Epithelial cell of prostate (primary cell): ENCODE results near the gene RP9.

Source experiments
- DNase-seq: peaks from one replicate; pipeline ENCODE4 v3.0.0-alpha.2; 2011; ENCODE audit warnings: low read depth, low spot score
- H3K27ac ChIP-seq: fragments of 450-650 bp; 2 replicates; pipeline ENCODE4 v1.5.1; 2017; ENCODE audit warnings: mild to moderate bottlenecking

The RP9 gene, protein sequence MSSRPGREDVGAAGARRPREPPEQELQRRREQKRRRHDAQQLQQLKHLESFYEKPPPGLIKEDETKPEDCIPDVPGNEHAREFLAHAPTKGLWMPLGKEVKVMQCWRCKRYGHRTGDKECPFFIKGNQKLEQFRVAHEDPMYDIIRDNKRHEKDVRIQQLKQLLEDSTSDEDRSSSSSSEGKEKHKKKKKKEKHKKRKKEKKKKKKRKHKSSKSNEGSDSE

GRCh38 chr7:33109005-33109757 lies at the start of gene RP9:
TSS of gene RP9 (minus strand) at chr7:33109404. CDS start at chr7:33109372, 32 bp downstream.
- H3K27ac ChIP-seq: peak within 1 kb of the TSS; percentile 62
- DNase-seq: no peak

- DNase-seq: no peak
- H3K27ac ChIP-seq: no peak overlapping the region
Observed at GRCh38 chr7:33157781-33158180, 48.6 kb upstream of the RP9 start.

DNA sequence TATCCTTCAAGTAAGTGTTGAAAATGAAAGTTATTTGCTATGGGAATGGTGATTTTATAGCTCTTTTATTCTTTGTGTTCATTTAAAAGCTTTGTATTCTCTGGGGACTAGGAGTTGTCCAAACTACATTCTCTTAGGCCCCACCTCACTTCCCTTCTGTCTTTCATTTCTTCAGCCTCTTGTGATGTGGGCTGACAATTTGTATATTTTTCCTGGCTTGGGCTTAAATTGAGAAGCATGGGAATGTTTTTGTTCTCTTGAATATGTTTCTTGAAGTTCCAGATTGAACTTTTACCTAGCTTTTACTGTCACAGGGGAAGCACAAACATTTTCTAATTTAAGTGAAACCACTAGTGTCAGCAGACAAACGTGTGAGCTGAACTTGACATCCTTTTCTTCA lies 48.1 kb upstream of the RP9 start:
- no peak for DNase-seq
- no peak overlapping the region for H3K27ac ChIP-seq

DNA sequence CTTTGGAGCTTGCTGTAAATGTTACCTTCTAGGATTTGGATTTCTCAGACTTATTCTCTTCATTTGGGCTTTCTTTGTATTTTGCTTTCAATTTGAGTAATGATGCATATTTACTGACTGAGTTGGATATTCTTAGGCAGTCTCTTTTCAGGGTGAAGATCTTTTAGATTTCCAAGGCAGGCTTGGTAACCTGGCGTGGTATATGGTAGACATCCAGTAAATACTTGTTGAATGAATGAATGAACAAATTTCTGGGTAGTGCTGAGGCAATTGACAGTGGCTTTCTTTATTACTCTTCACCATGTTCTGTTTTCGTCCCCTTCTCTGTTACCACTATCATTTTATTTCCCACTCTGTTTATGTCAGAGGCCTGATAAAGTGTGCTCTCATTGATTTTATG lies 47.2 kb upstream of the RP9 start:
- DNase-seq: no peak
- H3K27ac ChIP-seq: no peak overlapping the region

DNA sequence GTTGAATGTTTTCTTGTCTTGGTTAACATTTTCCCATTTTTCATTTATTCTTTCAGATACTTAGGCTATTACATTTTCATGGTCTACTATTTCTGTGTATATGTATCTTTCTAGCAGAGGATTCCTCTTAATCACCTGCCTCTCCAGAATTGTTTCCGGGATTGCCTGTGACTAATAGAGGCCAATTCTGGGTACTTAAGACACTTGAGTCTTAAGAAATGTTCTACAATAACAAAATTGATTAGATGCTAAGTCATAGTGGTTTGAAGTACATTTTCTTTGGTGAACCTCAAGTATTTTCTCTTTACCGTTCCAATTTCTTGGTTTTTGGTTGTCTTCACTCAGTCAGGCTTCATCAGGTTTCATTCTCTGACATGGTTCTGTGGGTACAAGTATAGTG lies 46.6 kb upstream of the RP9 start:
- DNase-seq: no peak
- H3K27ac ChIP-seq: no peak overlapping the region

- DNase-seq: no peak
- no peak overlapping the region for H3K27ac ChIP-seq
Observed at GRCh38 chr7:33152087-33152486, 42.9 kb upstream of the RP9 start.

GRCh38 chr7:33145156-33145555 lies 36.0 kb upstream of the RP9 start:
- no peak for DNase-seq
- no peak overlapping the region for H3K27ac ChIP-seq

- DNase-seq: no peak
- no peak overlapping the region for H3K27ac ChIP-seq
Observed at GRCh38 chr7:33143996-33144718, 35.0 kb upstream of the RP9 start.

DNA sequence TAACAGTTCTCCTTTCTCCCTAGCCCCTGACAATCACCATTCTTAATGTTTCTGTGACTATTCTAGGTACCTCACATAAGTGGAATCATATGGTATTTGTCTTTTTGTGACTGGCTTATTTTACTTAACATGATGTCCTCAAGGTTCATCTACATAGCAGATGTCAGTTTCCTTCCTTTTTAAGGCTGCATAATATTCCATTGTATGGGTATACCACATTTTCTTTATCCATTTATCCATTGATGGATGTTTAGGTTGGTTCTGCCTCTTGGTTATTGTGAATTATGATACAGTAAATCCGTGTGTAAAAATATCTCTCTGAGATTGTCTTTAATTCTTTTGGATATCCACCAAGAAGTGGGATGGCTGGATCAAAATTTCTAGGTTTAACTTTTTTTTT lies 33.4 kb upstream of the RP9 start:
- H3K27ac ChIP-seq: no peak overlapping the region
- no peak for DNase-seq

- no peak overlapping the region for H3K27ac ChIP-seq
- no peak for DNase-seq
Observed at GRCh38 chr7:33137103-33137502, 27.9 kb upstream of the RP9 start.

DNA sequence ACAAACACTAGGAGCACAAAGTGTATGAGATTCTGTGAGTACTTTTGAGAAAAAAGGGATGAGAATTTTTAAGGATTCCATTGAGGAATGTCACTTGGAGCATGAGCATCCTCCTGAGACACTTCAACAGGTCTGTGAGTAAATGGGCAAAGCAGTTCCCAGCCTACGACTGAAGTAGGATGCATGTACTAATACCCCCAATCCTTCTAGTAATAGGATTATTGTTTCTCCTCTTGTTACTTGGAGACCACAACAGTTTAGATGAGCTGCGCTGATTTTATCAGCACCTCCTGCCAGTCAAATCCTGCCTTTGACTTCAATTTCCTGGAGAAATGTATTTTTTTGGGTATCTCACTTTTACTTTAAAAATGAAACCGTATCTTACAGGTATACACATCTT lies 21.0 kb upstream of the RP9 start:
- no peak overlapping the region for H3K27ac ChIP-seq
- no peak for DNase-seq

DNA sequence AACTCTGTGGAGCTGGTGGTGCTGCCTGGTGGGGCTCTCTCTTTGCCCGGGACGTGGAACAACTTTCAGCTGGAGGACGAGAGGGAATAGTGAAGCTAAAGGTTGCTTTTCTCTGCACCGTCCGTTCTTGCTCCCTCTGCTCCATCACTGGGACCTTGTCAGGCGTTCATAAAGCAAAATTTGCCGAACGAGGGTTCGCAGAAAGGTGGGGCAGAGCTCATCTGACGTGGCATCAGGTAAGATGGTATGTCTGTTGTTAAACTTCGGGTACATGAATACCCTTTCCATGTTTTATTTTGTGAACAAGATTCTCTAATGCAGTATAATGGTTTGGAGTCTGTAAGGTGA lies 20.6 kb upstream of the RP9 start:
- no peak for DNase-seq
- H3K27ac ChIP-seq: peak overlapping the region; percentile 64

DNA sequence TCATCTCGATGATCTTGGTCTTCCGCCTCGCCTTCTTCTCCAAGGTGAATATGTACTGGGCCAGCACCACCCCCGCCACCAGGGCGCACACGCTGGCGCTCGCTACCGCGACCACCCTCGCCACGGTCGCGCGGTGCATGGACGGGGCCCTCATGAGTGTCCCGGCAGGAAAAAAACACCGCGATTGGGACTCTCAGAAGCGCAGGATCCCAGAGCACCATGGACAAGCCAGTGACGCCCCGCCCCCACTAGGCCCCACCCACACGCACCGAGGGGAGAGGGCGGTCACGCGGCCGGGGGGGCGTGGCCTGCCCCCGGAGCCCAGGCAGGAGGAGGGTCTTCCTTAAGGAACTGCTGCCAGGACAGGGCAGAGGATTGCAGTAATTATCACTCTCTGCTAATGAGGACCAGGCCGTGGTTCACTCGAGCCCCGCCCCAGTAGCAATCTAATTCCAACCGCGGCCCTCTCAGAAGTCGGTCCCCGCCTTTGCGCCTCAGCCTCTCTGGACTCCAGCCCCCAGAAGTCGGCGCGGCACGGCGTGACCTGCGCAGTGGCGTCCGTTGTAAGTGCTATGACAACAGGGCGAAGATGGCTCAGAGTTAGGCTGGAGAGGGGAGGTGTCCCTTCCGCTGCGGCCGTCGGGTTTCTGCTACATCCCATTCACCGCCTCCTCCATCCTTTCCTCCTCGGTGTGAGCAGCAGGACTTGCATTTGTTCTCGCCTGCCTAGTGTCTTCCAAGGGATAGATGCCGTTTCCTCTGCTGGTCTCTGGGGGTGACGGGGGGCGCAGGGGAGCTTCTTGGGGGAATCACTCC lies 20.0 kb upstream of the RP9 start, which contains the start of gene BBS9:
TSS of gene BBS9 (plus strand) at position 575 of the 816 bp plus-strand sequence. CDS start 16,689 bp downstream, outside the sequence.
- DNase-seq: peak; percentile 73

DNA sequence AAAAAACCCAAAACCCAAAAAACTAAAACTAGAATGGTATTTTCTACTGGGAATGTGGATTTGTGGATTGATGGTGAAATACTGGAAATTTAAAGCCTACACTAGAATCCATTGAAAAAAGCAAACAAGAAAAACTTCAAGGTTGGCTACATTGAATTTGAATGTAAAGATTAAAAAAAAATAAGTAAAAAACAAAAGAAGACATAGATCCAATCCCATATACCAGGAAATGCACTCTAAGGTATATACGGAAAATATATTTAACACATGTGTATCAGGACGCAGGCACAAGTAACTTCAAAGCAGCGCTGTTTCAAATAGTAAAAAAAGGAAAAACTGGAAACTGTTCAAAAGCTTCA lies 19.4 kb upstream of the RP9 start:
- peak overlapping the region; percentile 64 for H3K27ac ChIP-seq
- no peak for DNase-seq

More for the DNA sequence above, 20.0 kb upstream of the RP9 start, which contains the start of gene BBS9:
- peak within 1 kb of the TSS; percentile 64 for H3K27ac ChIP-seq

DNA sequence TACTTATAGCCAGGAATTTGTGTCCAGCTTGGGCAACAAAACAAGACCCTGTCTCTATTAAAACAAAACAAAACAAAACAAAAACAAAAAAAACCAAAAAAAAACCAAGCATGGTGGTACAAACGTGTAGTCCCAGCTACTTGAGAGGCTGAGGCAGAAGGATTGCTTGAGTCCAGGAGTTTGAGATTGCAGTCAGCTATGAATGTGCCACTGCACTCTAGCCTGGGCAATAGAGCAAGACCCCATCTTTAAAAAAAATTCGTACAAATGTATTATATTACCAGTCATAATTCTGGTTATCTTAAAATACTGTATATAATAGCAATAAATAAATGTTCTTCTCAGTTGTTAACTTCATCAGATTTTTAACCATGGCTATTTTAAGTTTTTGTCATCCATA lies 17.9 kb upstream of the RP9 start:
- H3K27ac ChIP-seq: no peak overlapping the region
- no peak for DNase-seq

DNA sequence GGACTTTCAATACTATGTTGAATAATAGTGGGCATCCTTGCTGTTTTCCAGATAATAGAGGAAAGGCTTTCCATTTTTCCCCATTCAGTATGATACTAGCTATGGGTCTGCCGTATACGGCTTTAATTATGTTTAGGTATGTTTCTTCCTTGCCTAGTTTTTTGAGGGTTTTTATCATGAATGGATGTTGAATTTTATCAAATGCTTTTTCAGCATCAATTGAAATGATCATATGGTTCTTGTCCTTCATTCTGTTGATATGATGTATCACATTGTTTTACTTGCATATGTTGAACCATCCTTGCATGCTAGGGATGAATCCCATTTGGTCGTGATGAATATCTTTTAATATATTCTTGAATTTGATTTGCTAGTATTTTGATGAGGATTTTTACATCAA lies 9.2 kb upstream of the RP9 start:
- no peak overlapping the region for H3K27ac ChIP-seq
- no peak for DNase-seq

- H3K27ac ChIP-seq: no peak overlapping the region
- no peak for DNase-seq
Observed at GRCh38 chr7:33114976-33115375, 5.8 kb upstream of the RP9 start.

- H3K27ac ChIP-seq: no peak overlapping the region
- DNase-seq: no peak
Observed at GRCh38 chr7:33111614-33112013, 2.4 kb upstream of the RP9 start.

DNA sequence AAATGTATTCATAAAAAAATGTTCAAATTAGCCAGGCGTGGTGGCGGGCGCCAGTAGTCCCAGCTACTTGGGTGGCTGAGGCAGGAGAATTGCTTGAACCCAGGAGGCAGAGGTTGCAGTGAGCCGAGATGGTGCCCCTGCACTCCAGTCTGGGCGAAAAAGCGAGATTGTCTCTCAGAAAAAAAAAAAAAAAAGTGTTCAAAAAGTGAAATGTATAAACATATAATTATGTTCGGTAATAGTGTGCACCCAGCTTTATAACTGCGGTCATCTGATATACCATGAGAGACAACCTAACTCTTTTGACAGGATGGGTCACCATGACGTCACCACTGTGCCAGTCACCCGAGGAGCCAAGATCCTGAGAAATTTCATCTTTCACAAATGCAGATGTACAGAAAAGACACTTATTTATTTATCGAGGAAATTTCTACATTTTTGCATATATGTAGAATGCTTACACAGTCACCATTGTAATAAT lies 594 bp upstream of the RP9 start:
- peak overlapping the region; percentile 62 for H3K27ac ChIP-seq
- DNase-seq: no peak

- no peak for DNase-seq
Observed at GRCh38 chr7:33108554-33109004, 625 bp downstream of the RP9 start.

More at GRCh38 chr7:33108554-33109004, 625 bp downstream of the RP9 start:
- peak overlapping the region; percentile 62 for H3K27ac ChIP-seq
